ENCODE measurements around the gene TRMT11.
A peak's percentile ranks its signal among the peaks of the same experiment; 100 is the strongest.
"Not testable (repeated sequence)": the region's sequence is repeated elsewhere in the genome, so short reads cannot be mapped to it uniquely, and the experiment has no call there.

TRMT11 gene

GRCh38 chr6:125994670-125995488 is 8.5 kb downstream of the TRMT11 start:
- no peak overlapping the region for H3K27ac Mint-ChIP-seq
- no peaks in the 10 kb centered on the region for H3K27me3 Mint-ChIP-seq
- peaks cover 24% of the 10 kb centered on the region for H3K36me3 Mint-ChIP-seq (ENCODE audit: low read depth)
- H3K4me3 Mint-ChIP-seq: no peak overlapping the region
- no peak for DNase-seq
- no peak for ATAC-seq
- H3K4me1 Mint-ChIP-seq: peaks cover 22% of the 10 kb centered on the region
- no peaks in the 10 kb centered on the region for H3K9me3 Mint-ChIP-seq

DNA sequence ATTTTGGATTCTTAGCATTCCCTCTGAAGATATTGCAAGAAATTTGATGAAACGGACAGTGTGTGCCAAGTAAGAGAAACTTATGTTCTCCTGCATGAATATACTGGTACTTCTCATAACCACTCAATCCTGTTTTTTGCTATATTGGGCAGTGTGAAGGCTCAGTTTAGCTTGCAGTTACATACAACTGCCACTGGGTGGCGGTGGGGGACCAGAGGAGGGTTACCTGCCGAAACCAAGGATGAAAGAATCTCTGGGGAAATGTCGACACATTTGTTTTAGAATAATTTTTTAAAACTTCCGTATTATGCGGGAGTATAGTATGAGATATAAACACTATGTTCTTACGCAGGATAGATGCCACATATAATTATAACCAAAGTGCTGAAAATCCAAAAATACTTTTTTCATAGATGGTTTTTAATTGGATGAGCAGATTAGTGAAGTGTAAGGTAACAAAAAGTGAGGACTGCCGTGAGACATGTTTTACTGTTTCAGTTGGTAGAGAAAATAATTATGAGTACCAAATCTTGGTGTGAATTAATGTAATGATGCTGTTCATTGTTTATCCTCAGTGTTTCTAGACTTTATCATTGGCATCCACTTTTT is 9.7 kb downstream of the TRMT11 start:
- no peaks in the 10 kb centered on the region for H3K27me3 Mint-ChIP-seq
- peak; percentile 89 for ATAC-seq
- DNase-seq: peak; percentile 70
- H3K9me3 Mint-ChIP-seq: no peaks in the 10 kb centered on the region
- peaks cover 30% of the 10 kb centered on the region for H3K36me3 Mint-ChIP-seq (ENCODE audit: low read depth)
- H3K27ac Mint-ChIP-seq: no peak overlapping the region
- peaks cover 17% of the 10 kb centered on the region for H3K4me1 Mint-ChIP-seq
- peak overlapping the region; percentile 53 for H3K4me3 Mint-ChIP-seq

- Mint-ChIP-seq H3K4me3 (no peak overlapping the region), H3K9me3 (no peaks in the 10 kb centered on the region), H3K27me3 (no peaks in the 10 kb centered on the region), H3K4me1 (peaks cover 8% of the 10 kb centered on the region), H3K36me3 (ENCODE audit: low read depth) (peaks cover 49% of the 10 kb centered on the region), H3K27ac (no peak overlapping the region)
- no peak for DNase-seq
- ATAC-seq: no peak
Measured at GRCh38 chr6:126002755-126003679, 16.7 kb downstream of the TRMT11 start.

GRCh38 chr6:126007800-126008199 is 21.5 kb downstream of the TRMT11 start:
- Mint-ChIP-seq H3K36me3 (ENCODE audit: low read depth) (peaks cover 50% of the 10 kb centered on the region), H3K27ac (no peak overlapping the region), H3K27me3 (no peaks in the 10 kb centered on the region), H3K9me3 (no peaks in the 10 kb centered on the region), H3K4me3 (no peak overlapping the region), H3K4me1 (peaks cover 2% of the 10 kb centered on the region)
- DNase-seq (no peak), ATAC-seq (no peak)

- peaks cover 43% of the 10 kb centered on the region for H3K36me3 Mint-ChIP-seq (ENCODE audit: low read depth)
- no peak overlapping the region for H3K27ac Mint-ChIP-seq
- no peaks in the 10 kb centered on the region for H3K9me3 Mint-ChIP-seq
- no peaks in the 10 kb centered on the region for H3K27me3 Mint-ChIP-seq
- DNase-seq (no peak), ATAC-seq (no peak)
- H3K4me1 Mint-ChIP-seq: no peaks in the 10 kb centered on the region
- H3K4me3 Mint-ChIP-seq: no peak overlapping the region
Measured at GRCh38 chr6:126010040-126010439, 23.7 kb downstream of the TRMT11 start.

- ATAC-seq (no peak), DNase-seq (no peak)
- Mint-ChIP-seq H3K36me3 (ENCODE audit: low read depth) (peaks cover 52% of the 10 kb centered on the region), H3K9me3 (no peaks in the 10 kb centered on the region), H3K4me1 (no peaks in the 10 kb centered on the region), H3K27ac (no peak overlapping the region), H3K4me3 (no peak overlapping the region), H3K27me3 (no peaks in the 10 kb centered on the region)
Measured at GRCh38 chr6:126015863-126016262, 29.5 kb downstream of the TRMT11 start.

- no peaks in the 10 kb centered on the region for H3K4me1 Mint-ChIP-seq
- DNase-seq: no peak
- ATAC-seq: no peak
- H3K27ac Mint-ChIP-seq: no peak overlapping the region
- H3K36me3 Mint-ChIP-seq (ENCODE audit: low read depth): peaks cover 55% of the 10 kb centered on the region
- H3K4me3 Mint-ChIP-seq: no peak overlapping the region
- no peaks in the 10 kb centered on the region for H3K9me3 Mint-ChIP-seq
- H3K27me3 Mint-ChIP-seq: no peaks in the 10 kb centered on the region
Measured at GRCh38 chr6:126016591-126016990, 30.3 kb downstream of the TRMT11 start.

DNA sequence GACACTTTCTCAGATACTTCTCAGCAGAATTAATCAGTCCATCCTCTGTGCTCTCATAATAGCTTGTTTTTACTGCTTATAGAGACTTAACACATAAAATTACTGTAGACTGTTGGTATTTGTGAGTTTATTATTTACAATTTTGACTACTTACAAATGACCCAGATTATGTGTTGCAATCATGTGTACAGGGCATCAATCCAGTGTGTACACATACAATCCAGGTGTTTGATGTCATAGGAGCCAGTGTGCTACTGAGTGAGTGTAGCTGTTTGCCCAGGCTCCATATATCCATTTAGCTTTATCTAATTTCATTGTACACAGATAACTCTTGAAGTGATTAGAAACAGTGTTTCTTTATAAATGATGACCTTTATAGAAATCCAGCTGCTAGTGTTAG is 31.3 kb downstream of the TRMT11 start:
- Mint-ChIP-seq H3K4me1 (no peaks in the 10 kb centered on the region), H3K9me3 (no peaks in the 10 kb centered on the region), H3K4me3 (no peak overlapping the region), H3K27me3 (no peaks in the 10 kb centered on the region), H3K27ac (no peak overlapping the region), H3K36me3 (ENCODE audit: low read depth) (peaks cover 51% of the 10 kb centered on the region)
- DNase-seq (no peak), ATAC-seq (no peak)

DNA sequence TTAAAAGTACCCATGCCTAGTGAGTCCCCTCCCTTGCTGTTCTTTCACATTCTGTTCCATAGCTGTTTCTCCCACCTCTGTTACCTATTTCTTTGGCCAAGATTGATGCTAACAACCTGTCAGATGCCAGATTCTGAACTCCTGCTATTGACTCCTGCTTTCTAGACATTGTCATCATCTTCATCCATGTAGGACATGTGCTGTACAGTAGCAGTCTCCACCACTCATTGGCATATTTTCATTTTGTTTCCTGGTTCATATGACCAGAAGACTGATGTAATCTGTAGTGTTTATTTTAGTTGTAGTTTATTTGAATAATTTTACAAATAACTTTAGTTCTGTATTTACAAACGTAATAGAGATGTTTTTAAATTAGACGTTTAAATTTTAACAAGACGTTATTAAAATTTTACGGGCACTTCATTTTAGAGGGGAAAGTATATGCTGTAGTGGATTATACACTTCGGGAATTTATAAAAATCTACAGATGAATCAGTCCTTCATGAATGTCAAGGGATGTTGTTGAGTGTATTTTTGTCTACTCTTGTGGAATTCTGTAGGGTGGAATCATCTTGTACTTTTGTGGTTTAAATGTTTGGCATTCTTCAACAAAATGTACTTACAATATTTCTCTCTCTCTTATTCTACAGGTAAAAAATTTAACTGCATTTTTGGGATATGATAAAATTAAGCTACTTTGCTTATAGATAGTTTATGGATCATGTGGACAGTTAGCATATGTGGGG is 34.1 kb downstream of the TRMT11 start:
- ATAC-seq (no peak), DNase-seq (no peak)
- Mint-ChIP-seq H3K36me3 (ENCODE audit: low read depth) (peaks cover 45% of the 10 kb centered on the region), H3K4me3 (no peak overlapping the region), H3K27ac (no peak overlapping the region), H3K27me3 (no peaks in the 10 kb centered on the region), H3K4me1 (no peaks in the 10 kb centered on the region), H3K9me3 (no peaks in the 10 kb centered on the region)

DNA sequence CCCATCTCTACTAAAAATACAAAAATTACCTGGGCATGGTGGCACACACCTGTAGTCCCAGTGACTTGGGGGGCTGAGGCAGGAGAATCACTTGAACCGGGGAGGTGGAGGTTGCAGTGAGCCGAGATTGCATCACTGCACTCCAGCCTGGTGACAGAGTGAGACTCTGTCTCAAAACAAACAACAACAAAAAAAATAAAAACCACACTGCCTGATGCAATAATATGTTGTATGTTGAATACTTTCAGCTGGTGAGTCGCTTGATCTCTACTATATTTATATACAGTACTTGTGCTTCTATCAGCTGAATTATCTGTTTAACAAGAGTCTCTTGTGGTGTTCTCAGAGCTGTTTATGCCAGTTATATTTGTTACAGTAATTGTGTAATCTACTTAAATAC is 37.1 kb downstream of the TRMT11 start:
- DNase-seq, H3K9me3 Mint-ChIP-seq, H3K4me1 Mint-ChIP-seq, ATAC-seq, H3K4me3 Mint-ChIP-seq, H3K27me3 Mint-ChIP-seq, H3K27ac Mint-ChIP-seq: not testable (repeated sequence)
- H3K36me3 Mint-ChIP-seq (ENCODE audit: low read depth): peaks cover 43% of the 10 kb centered on the region

- H3K36me3 Mint-ChIP-seq (ENCODE audit: low read depth): peaks cover 38% of the 10 kb centered on the region
Measured at GRCh38 chr6:126026001-126026400, 39.7 kb downstream of the TRMT11 start.

GRCh38 chr6:126027601-126028000 is 41.3 kb downstream of the TRMT11 start:
- H3K9me3 Mint-ChIP-seq: no peaks in the 10 kb centered on the region
- H3K27me3 Mint-ChIP-seq: no peaks in the 10 kb centered on the region
- ATAC-seq: no peak
- H3K4me3 Mint-ChIP-seq: no peak overlapping the region
- no peak for DNase-seq
- H3K36me3 Mint-ChIP-seq (ENCODE audit: low read depth): peaks cover 40% of the 10 kb centered on the region
- no peaks in the 10 kb centered on the region for H3K4me1 Mint-ChIP-seq
- H3K27ac Mint-ChIP-seq: no peak overlapping the region

More at GRCh38 chr6:126026001-126026400, 39.7 kb downstream of the TRMT11 start:
- no peaks in the 10 kb centered on the region for H3K27me3 Mint-ChIP-seq
- ATAC-seq (no peak), DNase-seq (no peak)
- H3K9me3 Mint-ChIP-seq: no peaks in the 10 kb centered on the region
- H3K4me1 Mint-ChIP-seq: no peaks in the 10 kb centered on the region
- no peak overlapping the region for H3K27ac Mint-ChIP-seq
- H3K4me3 Mint-ChIP-seq: no peak overlapping the region

GRCh38 chr6:126030045-126030444 is 43.7 kb downstream of the TRMT11 start:
- H3K4me1 Mint-ChIP-seq: no peaks in the 10 kb centered on the region
- no peaks in the 10 kb centered on the region for H3K9me3 Mint-ChIP-seq
- ATAC-seq (no peak), DNase-seq (no peak)
- no peak overlapping the region for H3K27ac Mint-ChIP-seq
- no peaks in the 10 kb centered on the region for H3K27me3 Mint-ChIP-seq
- H3K4me3 Mint-ChIP-seq: no peak overlapping the region
- peaks cover 47% of the 10 kb centered on the region for H3K36me3 Mint-ChIP-seq (ENCODE audit: low read depth)

DNA sequence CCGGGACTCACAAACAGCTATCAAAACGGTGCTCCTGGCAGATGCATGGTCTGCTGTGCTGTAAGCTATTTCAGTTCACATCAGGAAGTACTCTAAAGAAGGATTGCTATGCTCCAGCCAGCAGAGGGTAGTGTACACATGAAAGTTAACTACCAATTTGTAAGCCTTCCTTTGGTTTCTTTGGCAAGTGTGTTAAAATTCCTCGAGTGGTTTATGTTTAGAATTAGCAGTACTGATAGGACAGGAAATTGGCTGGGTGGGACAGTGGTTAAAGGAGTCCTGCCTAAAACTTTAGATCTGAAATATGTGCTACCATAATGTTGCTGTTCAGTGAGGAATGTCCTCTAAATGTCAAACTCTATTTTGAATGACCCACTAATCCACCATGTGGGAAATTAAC is 47.4 kb downstream of the TRMT11 start:
- ATAC-seq: no peak
- H3K9me3 Mint-ChIP-seq: no peaks in the 10 kb centered on the region
- DNase-seq: no peak

More for the DNA sequence above, 47.4 kb downstream of the TRMT11 start:
- Mint-ChIP-seq H3K27me3 (no peaks in the 10 kb centered on the region), H3K4me3 (no peak overlapping the region), H3K36me3 (ENCODE audit: low read depth) (peaks cover 45% of the 10 kb centered on the region), H3K4me1 (no peaks in the 10 kb centered on the region), H3K27ac (no peak overlapping the region)

Measured in activated naive CD8-positive, alpha-beta T cell treated with anti-CD3 and anti-CD28 coated beads, Interleukin-2, amount 50 U/mL, for 24 hours (primary cell).